ENCODE results near the gene PLPPR5. TPM values are rescaled to one million over a fixed set of nuclear protein-coding genes. Genes with fewer than 3 reads are reported as not detected.

PLPPR5 gene
- polyA plus RNA-seq, 4 donors: 0.06 to 0.27 (median 0.09) TPM; not detected in 1

- 72 to 86% (median 82%) methylated on average over 2 of the region's 2 CpGs for WGBS, 3 donors
- Histone ChIP-seq H3K27me3 (ENCODE audit: control insufficient read depth in 3 of 3, insufficient read depth in 3 of 3, low read length in 3 of 3) (no peaks in the 10 kb centered on the region), H3K27ac (ENCODE audit: low read depth in 1 of 3, low read length in 2 of 3) (no peak overlapping the region), H3K4me3 (ENCODE audit: low read depth in 1 of 3, low read length in 3 of 3) (no peak overlapping the region), H3K9me3 (ENCODE audit: control insufficient read depth in 2 of 2, insufficient read depth in 1 of 2, low read depth in 1 of 2, low read length in 1 of 2) (no peaks in the 10 kb centered on the region), H3K4me1 (ENCODE audit: control insufficient read depth in 3 of 3, insufficient read depth in 2 of 3, low read depth in 1 of 3, low read length in 2 of 3) (no peaks in the 10 kb centered on the region), H3K36me3 (ENCODE audit: control insufficient read depth in 3 of 3, insufficient read depth in 2 of 3, low read depth in 1 of 3, low read length in 3 of 3) (no peaks in the 10 kb centered on the region)
- FAIRE-seq (no peak), DNase-seq (no peak)
Observed at GRCh38 chr1:98919652-98920051, 85.0 kb downstream of the PLPPR5 start.

- Histone ChIP-seq H3K4me1 (ENCODE audit: control insufficient read depth in 3 of 3, insufficient read depth in 2 of 3, low read depth in 1 of 3, low read length in 2 of 3) (no peaks in the 10 kb centered on the region), H3K27ac (ENCODE audit: low read depth in 1 of 3, low read length in 2 of 3) (no peak overlapping the region), H3K27me3 (ENCODE audit: control insufficient read depth in 3 of 3, insufficient read depth in 3 of 3, low read length in 3 of 3) (no peaks in the 10 kb centered on the region), H3K36me3 (ENCODE audit: control insufficient read depth in 3 of 3, insufficient read depth in 2 of 3, low read depth in 1 of 3, low read length in 3 of 3) (no peaks in the 10 kb centered on the region), H3K9me3 (ENCODE audit: control insufficient read depth in 2 of 2, insufficient read depth in 1 of 2, low read depth in 1 of 2, low read length in 1 of 2) (no peaks in the 10 kb centered on the region), H3K4me3 (ENCODE audit: low read depth in 1 of 3, low read length in 3 of 3) (no peak overlapping the region)
- FAIRE-seq (no peak), DNase-seq (no peak)
- WGBS, 3 donors: 57 to 73% (median 71%) methylated on average over 1 of the region's 1 CpG
Observed at GRCh38 chr1:98919211-98919610, 85.5 kb downstream of the PLPPR5 start.

- Histone ChIP-seq H3K27ac (ENCODE audit: low read depth in 1 of 3, low read length in 2 of 3) (no peak overlapping the region), H3K36me3 (ENCODE audit: control insufficient read depth in 3 of 3, insufficient read depth in 2 of 3, low read depth in 1 of 3, low read length in 3 of 3) (no peaks in the 10 kb centered on the region), H3K27me3 (ENCODE audit: control insufficient read depth in 3 of 3, insufficient read depth in 3 of 3, low read length in 3 of 3) (no peaks in the 10 kb centered on the region), H3K4me1 (ENCODE audit: control insufficient read depth in 3 of 3, insufficient read depth in 2 of 3, low read depth in 1 of 3, low read length in 2 of 3) (no peaks in the 10 kb centered on the region), H3K9me3 (ENCODE audit: control insufficient read depth in 2 of 2, insufficient read depth in 1 of 2, low read depth in 1 of 2, low read length in 1 of 2) (no peaks in the 10 kb centered on the region), H3K4me3 (ENCODE audit: low read depth in 1 of 3, low read length in 3 of 3) (no peak overlapping the region)
- no peak for DNase-seq
- FAIRE-seq: no peak
- 63 to 79% (median 70%) methylated on average over 3 of the region's 3 CpGs for WGBS, 3 donors
Observed at GRCh38 chr1:98914547-98914946, 90.1 kb downstream of the PLPPR5 start.

- Histone ChIP-seq H3K4me1 (ENCODE audit: control insufficient read depth in 3 of 3, insufficient read depth in 2 of 3, low read depth in 1 of 3, low read length in 2 of 3) (no peaks in the 10 kb centered on the region), H3K9me3 (ENCODE audit: control insufficient read depth in 2 of 2, insufficient read depth in 1 of 2, low read depth in 1 of 2, low read length in 1 of 2) (no peaks in the 10 kb centered on the region), H3K4me3 (ENCODE audit: low read depth in 1 of 3, low read length in 3 of 3) (no peak overlapping the region), H3K36me3 (ENCODE audit: control insufficient read depth in 3 of 3, insufficient read depth in 2 of 3, low read depth in 1 of 3, low read length in 3 of 3) (no peaks in the 10 kb centered on the region), H3K27me3 (ENCODE audit: control insufficient read depth in 3 of 3, insufficient read depth in 3 of 3, low read length in 3 of 3) (no peaks in the 10 kb centered on the region), H3K27ac (ENCODE audit: low read depth in 1 of 3, low read length in 2 of 3) (no peak overlapping the region)
- FAIRE-seq: no peak
- DNase-seq: no peak
- WGBS, 3 donors: 84 to 90% (median 86%) methylated on average over 2 of the region's 2 CpGs
Observed at GRCh38 chr1:98910827-98911226, 93.8 kb downstream of the PLPPR5 start.

- H3K27ac ChIP-seq (ENCODE audit: low read depth in 1 of 3, low read length in 2 of 3): no peak overlapping the region
- FAIRE-seq (no peak), DNase-seq (no peak)
- H3K27me3 ChIP-seq (ENCODE audit: control insufficient read depth in 3 of 3, insufficient read depth in 3 of 3, low read length in 3 of 3): no peaks in the 10 kb centered on the region
- WGBS, 3 donors: 90 to 100% (median 91%) methylated on average over 1 of the region's 1 CpG
- no peak overlapping the region for H3K4me3 ChIP-seq (ENCODE audit: low read depth in 1 of 3, low read length in 3 of 3)
- no peaks in the 10 kb centered on the region for H3K4me1 ChIP-seq (ENCODE audit: control insufficient read depth in 3 of 3, insufficient read depth in 2 of 3, low read depth in 1 of 3, low read length in 2 of 3)
- H3K36me3 ChIP-seq (ENCODE audit: control insufficient read depth in 3 of 3, insufficient read depth in 2 of 3, low read depth in 1 of 3, low read length in 3 of 3): no peaks in the 10 kb centered on the region
- H3K9me3 ChIP-seq (ENCODE audit: control insufficient read depth in 2 of 2, insufficient read depth in 1 of 2, low read depth in 1 of 2, low read length in 1 of 2): no peaks in the 10 kb centered on the region
Observed at GRCh38 chr1:98908980-98909379, 95.7 kb downstream of the PLPPR5 start.

GRCh38 chr1:98906809-98907208 lies 97.9 kb downstream of the PLPPR5 start:
- Histone ChIP-seq H3K27me3 (ENCODE audit: control insufficient read depth in 3 of 3, insufficient read depth in 3 of 3, low read length in 3 of 3) (no peaks in the 10 kb centered on the region), H3K36me3 (ENCODE audit: control insufficient read depth in 3 of 3, insufficient read depth in 2 of 3, low read depth in 1 of 3, low read length in 3 of 3) (no peaks in the 10 kb centered on the region), H3K27ac (ENCODE audit: low read depth in 1 of 3, low read length in 2 of 3) (no peak overlapping the region), H3K9me3 (ENCODE audit: control insufficient read depth in 2 of 2, insufficient read depth in 1 of 2, low read depth in 1 of 2, low read length in 1 of 2) (no peaks in the 10 kb centered on the region), H3K4me3 (ENCODE audit: low read depth in 1 of 3, low read length in 3 of 3) (no peak overlapping the region), H3K4me1 (ENCODE audit: control insufficient read depth in 3 of 3, insufficient read depth in 2 of 3, low read depth in 1 of 3, low read length in 2 of 3) (no peaks in the 10 kb centered on the region)
- FAIRE-seq (no peak), DNase-seq (no peak)
- 35 to 85% (median 48%) methylated on average over 2 of the region's 2 CpGs for WGBS, 3 donors

- FAIRE-seq: no peak
- 76 to 83% (median 81%) methylated on average over 3 of the region's 3 CpGs for WGBS, 3 donors
Observed at GRCh38 chr1:98906361-98906760, 98.3 kb downstream of the PLPPR5 start.

GRCh38 chr1:98904684-98905083 lies 100.0 kb downstream of the PLPPR5 start:
- 66 to 77% (median 76%) methylated on average over 4 of the region's 4 CpGs for WGBS, 3 donors
- FAIRE-seq: no peak
- Histone ChIP-seq H3K4me3 (ENCODE audit: low read depth in 1 of 3, low read length in 3 of 3) (no peak overlapping the region), H3K9me3 (ENCODE audit: control insufficient read depth in 2 of 2, insufficient read depth in 1 of 2, low read depth in 1 of 2, low read length in 1 of 2) (no peaks in the 10 kb centered on the region), H3K27me3 (ENCODE audit: control insufficient read depth in 3 of 3, insufficient read depth in 3 of 3, low read length in 3 of 3) (no peaks in the 10 kb centered on the region), H3K4me1 (ENCODE audit: control insufficient read depth in 3 of 3, insufficient read depth in 2 of 3, low read depth in 1 of 3, low read length in 2 of 3) (no peaks in the 10 kb centered on the region), H3K36me3 (ENCODE audit: control insufficient read depth in 3 of 3, insufficient read depth in 2 of 3, low read depth in 1 of 3, low read length in 3 of 3) (no peaks in the 10 kb centered on the region), H3K27ac (ENCODE audit: low read depth in 1 of 3, low read length in 2 of 3) (no peak overlapping the region)
- DNase-seq: no peak

More at GRCh38 chr1:98906361-98906760, 98.3 kb downstream of the PLPPR5 start:
- Histone ChIP-seq H3K36me3 (ENCODE audit: control insufficient read depth in 3 of 3, insufficient read depth in 2 of 3, low read depth in 1 of 3, low read length in 3 of 3) (no peaks in the 10 kb centered on the region), H3K27ac (ENCODE audit: low read depth in 1 of 3, low read length in 2 of 3) (no peak overlapping the region), H3K9me3 (ENCODE audit: control insufficient read depth in 2 of 2, insufficient read depth in 1 of 2, low read depth in 1 of 2, low read length in 1 of 2) (no peaks in the 10 kb centered on the region), H3K27me3 (ENCODE audit: control insufficient read depth in 3 of 3, insufficient read depth in 3 of 3, low read length in 3 of 3) (no peaks in the 10 kb centered on the region), H3K4me3 (ENCODE audit: low read depth in 1 of 3, low read length in 3 of 3) (no peak overlapping the region), H3K4me1 (ENCODE audit: control insufficient read depth in 3 of 3, insufficient read depth in 2 of 3, low read depth in 1 of 3, low read length in 2 of 3) (no peaks in the 10 kb centered on the region)
- DNase-seq: no peak

GRCh38 chr1:98903726-98904125 lies 100.9 kb downstream of the PLPPR5 start:
- no peak overlapping the region for H3K4me3 ChIP-seq (ENCODE audit: low read depth in 1 of 3, low read length in 3 of 3)
- H3K27me3 ChIP-seq (ENCODE audit: control insufficient read depth in 3 of 3, insufficient read depth in 3 of 3, low read length in 3 of 3): no peaks in the 10 kb centered on the region
- H3K36me3 ChIP-seq (ENCODE audit: control insufficient read depth in 3 of 3, insufficient read depth in 2 of 3, low read depth in 1 of 3, low read length in 3 of 3): no peaks in the 10 kb centered on the region
- DNase-seq (no peak), FAIRE-seq (no peak)
- no peak overlapping the region for H3K27ac ChIP-seq (ENCODE audit: low read depth in 1 of 3, low read length in 2 of 3)
- WGBS, 3 donors: 85 to 96% (median 89%) methylated on average over 1 of the region's 1 CpG
- no peaks in the 10 kb centered on the region for H3K4me1 ChIP-seq (ENCODE audit: control insufficient read depth in 3 of 3, insufficient read depth in 2 of 3, low read depth in 1 of 3, low read length in 2 of 3)
- no peaks in the 10 kb centered on the region for H3K9me3 ChIP-seq (ENCODE audit: control insufficient read depth in 2 of 2, insufficient read depth in 1 of 2, low read depth in 1 of 2, low read length in 1 of 2)
